Mesenchymal stem cell (in vitro differentiated cells and primary cell): Measurements from ENCODE around the gene CCDC149.
A peak's percentile ranks its signal among the peaks of the same experiment; 100 is the strongest.

ENCODE experiments used
- DNase-seq: peaks from one replicate; pipeline ENCODE4 v3.0.0-alpha.2; 2013
- H2AFZ ChIP-seq: one replicate; pipeline ENCODE4 v1.6.1; 2013; ENCODE audit warnings: low read depth, mild to moderate bottlenecking, control low read depth, inconsistent platforms, low read length, moderate library complexity
- H2AK5ac ChIP-seq: 2 replicates; pipeline ENCODE4 v1.6.1; 2013; ENCODE audit warnings: low read length, moderate library complexity, mild to moderate bottlenecking, inconsistent platforms; ENCODE audit not compliant: severe bottlenecking
- H2BK120ac ChIP-seq: one replicate; pipeline ENCODE4 v1.6.1; 2013; ENCODE audit warnings: low read depth, mild to moderate bottlenecking, inconsistent platforms, low read length, moderate library complexity
- H2BK12ac ChIP-seq, 2 experiments: one replicate each; pipeline ENCODE4 v1.6.1; 2013; ENCODE audit warnings: inconsistent platforms in 2 of 2, low read length in 2 of 2, mild to moderate bottlenecking in 2 of 2, moderate library complexity in 2 of 2, control low read depth in 1 of 2
- H2BK15ac ChIP-seq: one replicate; pipeline ENCODE4 v1.6.1; 2013; ENCODE audit warnings: mild to moderate bottlenecking, low read depth, inconsistent platforms; ENCODE audit not compliant: poor library complexity, severe bottlenecking
- H2BK5ac ChIP-seq: 2 replicates; pipeline ENCODE4 v1.6.1; 2013; ENCODE audit warnings: low read depth, mild to moderate bottlenecking, low read length, control low read depth, inconsistent platforms; ENCODE audit not compliant: poor library complexity, severe bottlenecking
- H3K14ac ChIP-seq, 2 experiments: one replicate each; pipeline ENCODE4 v1.6.1; 2013; ENCODE audit warnings: inconsistent platforms in 2 of 2, low read length in 2 of 2, control low read depth in 1 of 2, mild to moderate bottlenecking in 1 of 2, moderate library complexity in 1 of 2
- H3K18ac ChIP-seq, 2 experiments: one replicate each; pipeline ENCODE4 v1.6.1; 2013; ENCODE audit warnings: inconsistent platforms in 2 of 2, low read length in 2 of 2, control low read depth in 1 of 2, low read depth in 1 of 2, mild to moderate bottlenecking in 1 of 2
- H3K23ac ChIP-seq, 2 experiments: one replicate each; pipeline ENCODE4 v1.6.1; 2013; ENCODE audit warnings: inconsistent platforms in 2 of 2, low read length in 2 of 2, mild to moderate bottlenecking in 2 of 2, moderate library complexity in 2 of 2, control low read depth in 1 of 2
- H3K27ac ChIP-seq: 2 replicates; pipeline ENCODE4 v1.5.1; 2013; ENCODE audit warnings: mild to moderate bottlenecking, moderate library complexity, low read length, control low read depth, inconsistent platforms; ENCODE audit not compliant: poor library complexity, severe bottlenecking
- H3K27me3 ChIP-seq, 2 experiments: 2 replicates each; pipeline versions ENCODE4 v1.6.1 to v1.7.0; 2013; ENCODE audit warnings: low read length in 2 of 2, mild to moderate bottlenecking in 2 of 2, moderate library complexity in 2 of 2, control low read depth in 1 of 2, inconsistent platforms in 1 of 2; ENCODE audit not compliant: control insufficient read depth in 1 of 2, insufficient read depth in 1 of 2
- H3K36me3 ChIP-seq, 2 experiments: 2 replicates each; pipeline versions ENCODE4 v1.6.1 to v1.7.0; 2013; ENCODE audit warnings: low read length in 2 of 2, control low read depth in 1 of 2, inconsistent platforms in 1 of 2, low read depth in 1 of 2, mild to moderate bottlenecking in 1 of 2; ENCODE audit not compliant: insufficient read depth in 2 of 2, control insufficient read depth in 1 of 2
- H3K4ac ChIP-seq, 2 experiments: one replicate each; pipeline ENCODE4 v1.6.1; 2013; ENCODE audit warnings: inconsistent platforms in 2 of 2, low read length in 2 of 2, mild to moderate bottlenecking in 2 of 2, moderate library complexity in 2 of 2, control low read depth in 1 of 2, low read depth in 1 of 2
- H3K4me1 ChIP-seq: 2 replicates; pipeline ENCODE4 v1.6.1; 2013; ENCODE audit warnings: low read depth, low read length, control low read depth; ENCODE audit not compliant: control insufficient read depth, insufficient read depth
- H3K4me2 ChIP-seq: 2 replicates; pipeline ENCODE4 v1.6.1; 2013; ENCODE audit warnings: low read length, mild to moderate bottlenecking, inconsistent platforms; ENCODE audit not compliant: poor library complexity, severe bottlenecking
- H3K4me3 ChIP-seq, 2 experiments: 2 replicates each; pipeline versions ENCODE4 v1.5.1 to v1.7.0; 2013; ENCODE audit warnings: low read length in 2 of 2, mild to moderate bottlenecking in 2 of 2, control low read depth in 1 of 2, low read depth in 1 of 2; ENCODE audit not compliant: insufficient read depth in 1 of 2
- H3K79me1 ChIP-seq: replicated peaks from 2 replicates; pipeline ENCODE4 v1.6.1; 2013; ENCODE audit warnings: mild to moderate bottlenecking, control low read depth, low read length, inconsistent platforms; ENCODE audit not compliant: poor library complexity, severe bottlenecking
- H3K9ac ChIP-seq: 2 replicates; pipeline ENCODE4 v1.7.0; 2013; ENCODE audit warnings: mild to moderate bottlenecking, low read length, moderate library complexity
- H3K9me3 ChIP-seq: 2 replicates; pipeline ENCODE4 v1.7.0; 2013; ENCODE audit warnings: mild to moderate bottlenecking, low read length; ENCODE audit not compliant: control insufficient read depth
- H4K8ac ChIP-seq: one replicate; pipeline ENCODE4 v1.6.1; 2013; ENCODE audit warnings: inconsistent platforms, mild to moderate bottlenecking, low read length, moderate library complexity
- H4K91ac ChIP-seq: one replicate; pipeline ENCODE4 v1.6.1; 2013; ENCODE audit warnings: mild to moderate bottlenecking, low read length, inconsistent platforms
- WGBS: methylation state at CpG from one replicate; pipeline ENCODE4 v1.1.7; 2013; ENCODE audit warnings: mixed read lengths; 5-methylcytosine and 5-hydroxymethylcytosine counted together

The CCDC149 gene

DNA sequence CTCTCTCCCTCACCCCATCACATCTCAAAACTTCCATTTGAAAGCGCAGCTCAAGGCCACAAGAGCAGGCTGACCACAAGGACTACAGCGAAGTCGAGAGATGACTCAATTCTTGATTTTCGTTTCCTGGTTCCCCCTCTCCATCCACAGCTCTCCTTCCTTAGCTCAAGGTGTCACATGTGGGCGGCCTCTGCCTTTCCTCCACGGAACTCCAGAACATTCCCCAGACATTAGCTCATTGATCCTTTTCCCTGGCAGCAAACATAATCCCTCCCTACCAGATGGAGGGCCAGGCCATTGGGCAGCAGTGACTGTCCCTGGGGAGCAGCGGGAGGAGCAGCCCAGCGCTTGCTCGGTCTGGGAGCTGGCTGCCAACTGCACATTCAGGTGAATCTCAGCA is 56.3 kb downstream of the CCDC149 start:
- Histone ChIP-seq H2BK120ac (no peak overlapping the region), H3K4ac (no peak overlapping the region), H3K9me3 (no peaks in the 10 kb centered on the region), H3K79me1 (peaks cover 1% of the 10 kb centered on the region), H4K91ac (no peak overlapping the region), H3K4me1 (peaks cover 10% of the 10 kb centered on the region), H3K36me3 (peaks cover 0 to under 1% of the 10 kb centered on the region in 2 experiments), H3K14ac (peak overlapping the region in 1 of 2 experiments; percentile 46), H2BK5ac (no peak overlapping the region), H2BK12ac (no peak overlapping the region), H3K4me2 (no peak overlapping the region), H3K4me3 (no peak overlapping the region), H3K27me3 (no peaks in the 10 kb centered on the region), H3K23ac (no peak overlapping the region), H3K18ac (peak overlapping the region in 1 of 2 experiments; percentile 18), H3K27ac (peak overlapping the region; percentile 15), H4K8ac (no peak overlapping the region), H2AFZ (no peak overlapping the region), H3K9ac (no peak overlapping the region), H2AK5ac (no peak overlapping the region), H2BK15ac (no peak overlapping the region)
- WGBS: 46% methylated on average over 9 of the region's 9 CpGs
- peak; percentile 80 for DNase-seq

DNA sequence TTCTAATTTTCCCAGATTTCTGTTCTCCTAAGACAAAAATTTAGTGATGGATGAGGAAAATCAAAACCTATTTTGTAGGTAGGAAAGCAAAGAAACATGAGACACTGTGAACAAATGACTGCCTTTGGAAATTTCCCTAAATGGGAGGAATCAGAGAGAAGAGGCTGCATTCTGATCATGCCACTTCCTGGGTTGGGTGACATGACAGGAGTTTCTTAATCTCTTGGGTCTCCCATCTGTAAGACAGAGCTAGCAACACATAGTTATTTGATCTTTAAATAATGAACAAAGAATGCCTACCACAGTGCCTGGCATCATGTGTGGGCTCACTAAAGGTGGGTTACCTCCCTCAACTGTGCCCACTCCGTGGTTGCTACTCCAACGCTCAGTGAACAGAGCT is 57.1 kb downstream of the CCDC149 start:
- Histone ChIP-seq H2BK5ac (no peak overlapping the region), H3K4me1 (peaks cover 14% of the 10 kb centered on the region), H3K9me3 (no peaks in the 10 kb centered on the region), H3K9ac (no peak overlapping the region), H3K27me3 (no peaks in the 10 kb centered on the region), H3K27ac (no peak overlapping the region), H3K4ac (no peak overlapping the region), H3K4me2 (no peak overlapping the region), H3K36me3 (no peaks in the 10 kb centered on the region), H2AFZ (no peak overlapping the region), H3K23ac (no peak overlapping the region), H3K18ac (no peak overlapping the region), H2BK120ac (no peak overlapping the region), H3K4me3 (no peak overlapping the region), H2BK12ac (no peak overlapping the region), H4K8ac (no peak overlapping the region), H2BK15ac (no peak overlapping the region), H3K79me1 (peaks cover 1% of the 10 kb centered on the region), H3K14ac (no peak overlapping the region), H2AK5ac (no peak overlapping the region), H4K91ac (no peak overlapping the region)
- WGBS: 100% methylated on average over 2 of the region's 2 CpGs
- no peak for DNase-seq

DNA sequence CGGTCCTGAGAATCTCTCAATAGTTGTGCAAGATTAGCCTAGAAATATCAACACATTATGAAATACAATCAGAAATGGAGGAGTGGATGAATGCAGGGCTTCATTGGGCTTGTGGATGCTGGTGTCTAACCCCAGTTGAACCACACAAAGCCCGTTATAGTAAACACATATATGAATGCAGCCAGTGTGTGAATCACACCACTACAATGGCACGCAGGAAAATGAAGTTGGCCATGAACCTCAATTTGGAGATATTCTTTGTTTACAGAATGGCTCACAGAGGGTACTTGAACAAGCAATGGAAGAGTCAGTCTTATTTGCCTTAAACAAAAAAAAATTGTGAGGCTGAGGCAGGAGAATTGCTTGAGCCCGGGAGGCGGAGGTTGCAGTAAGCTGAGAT is 59.7 kb downstream of the CCDC149 start:
- Histone ChIP-seq H3K18ac (no peak overlapping the region), H3K27ac (no peak overlapping the region), H3K9ac (no peak overlapping the region), H2BK15ac (no peak overlapping the region), H3K36me3 (no peaks in the 10 kb centered on the region), H3K27me3 (no peaks in the 10 kb centered on the region), H3K4me3 (no peak overlapping the region), H3K4me1 (peaks cover 15% of the 10 kb centered on the region), H3K9me3 (no peaks in the 10 kb centered on the region), H3K4me2 (no peak overlapping the region), H2BK5ac (no peak overlapping the region), H4K8ac (no peak overlapping the region), H4K91ac (no peak overlapping the region), H2AFZ (no peak overlapping the region), H3K4ac (no peak overlapping the region), H2BK12ac (no peak overlapping the region), H2AK5ac (no peak overlapping the region), H3K23ac (no peak overlapping the region), H3K79me1 (peaks cover 1% of the 10 kb centered on the region), H2BK120ac (no peak overlapping the region), H3K14ac (no peak overlapping the region)
- 60% methylated on average over 3 of the region's 5 CpGs for WGBS
- peak; percentile 53 for DNase-seq

DNA sequence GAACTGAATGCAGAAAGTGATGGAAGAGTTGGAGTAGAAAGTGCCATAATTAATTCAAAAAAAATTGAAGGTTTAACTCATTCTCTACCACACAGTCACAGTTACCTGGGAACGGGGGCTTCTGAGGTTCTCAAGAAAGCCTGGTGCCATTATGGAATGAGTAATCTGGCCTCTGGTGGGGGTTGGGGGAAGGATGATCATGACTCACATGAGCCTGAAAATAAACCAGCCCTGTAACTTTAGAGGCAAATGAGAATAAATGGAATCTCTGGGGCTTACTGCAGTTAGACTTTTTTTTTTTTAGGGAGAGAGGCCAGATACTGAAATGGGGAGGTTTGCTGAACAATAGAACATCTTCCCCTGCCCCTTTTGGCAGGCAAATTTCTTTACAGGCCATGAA is 62.2 kb downstream of the CCDC149 start:
- Histone ChIP-seq H2BK5ac (no peak overlapping the region), H3K14ac (no peak overlapping the region), H3K27me3 (no peaks in the 10 kb centered on the region), H3K4me2 (no peak overlapping the region), H3K9me3 (no peaks in the 10 kb centered on the region), H3K18ac (peak overlapping the region in 1 of 2 experiments; percentile 80), H2BK15ac (no peak overlapping the region), H2BK120ac (no peak overlapping the region), H3K36me3 (peaks cover 0 to 5% of the 10 kb centered on the region in 2 experiments), H3K23ac (no peak overlapping the region), H3K4me1 (peaks cover 9% of the 10 kb centered on the region), H2BK12ac (peak overlapping the region; percentile 38 to 66), H2AK5ac (peak overlapping the region; percentile 63), H2AFZ (no peak overlapping the region), H4K8ac (no peak overlapping the region), H3K4ac (peak overlapping the region in 1 of 2 experiments; percentile 60), H3K79me1 (peaks cover 1% of the 10 kb centered on the region), H3K9ac (peak overlapping the region; percentile 80), H3K4me3 (peak overlapping the region in 1 of 2 experiments; percentile 34), H4K91ac (peak overlapping the region; percentile 95), H3K27ac (peak overlapping the region; percentile 48)
- WGBS: 13% methylated on average over 1 of the region's 1 CpG
- peak; percentile 82 for DNase-seq
